Ascending aorta (tissue), 2 donors: ENCODE results near the gene UGT2B7. TPM values are rescaled to one million over a fixed set of nuclear protein-coding genes. Genes with fewer than 3 reads are reported as not detected.

Source experiments
- DNase-seq, 2 donors: peaks; one replicate each; pipeline ENCODE4 v3.0.0-alpha.2; 2019; ENCODE audit warnings: low spot score in 2 of 2
- H3K27ac ChIP-seq, 2 donors: fragments of 200-600 bp; sonication (generic); one replicate each; pipeline ENCODE4 v1.5.1; 2016 to 2017; ENCODE audit warnings: mild to moderate bottlenecking in 1 of 2
- H3K27me3 ChIP-seq: fragments of 200-600 bp; sonication (generic); one replicate; pipeline ENCODE4 v1.5.1; 2017
- H3K36me3 ChIP-seq, 2 donors: fragments of 200-600 bp; sonication (generic); one replicate each; pipeline ENCODE4 v1.5.1; 2016
- H3K4me1 ChIP-seq, 2 donors: fragments of 200-600 bp; sonication (generic); one replicate each; pipeline ENCODE4 v1.5.1; 2016 to 2017; ENCODE audit warnings: mild to moderate bottlenecking in 1 of 2
- H3K4me3 ChIP-seq, 2 donors: fragments of 200-600 bp; sonication (generic); one replicate each; pipeline ENCODE4 v1.5.1; 2016 to 2017; ENCODE audit warnings: mild to moderate bottlenecking in 1 of 2
- H3K9me3 ChIP-seq, 2 donors: fragments of 200-600 bp; sonication (generic); one replicate each; pipeline ENCODE4 v1.5.1; 2016
- CTCF ChIP-seq, 3 experiments: fragments of 200-600 bp in 2 of 3; fragments of 450-650 bp in 1 of 3; sonication (generic) in 2 of 3; IDR thresholded peaks; one replicate each; pipeline ENCODE4 v1.5.1; 2016 to 2019; ENCODE audit warnings: antibody characterized with exemption in 3 of 3, mild to moderate bottlenecking in 1 of 3, moderate library complexity in 1 of 3
- intact Hi-C: fragments of 100-400 bp; cut with DNase I; formaldehyde crosslinking; loops from one replicate; pipeline ENCODE4 v1.15.1; 2023
- total RNA-seq: library from RNA; depleted of rRNA; stranded (reverse); fragments of >200 nt; gene quantifications from one replicate; pipeline ENCODE4 v1.1.0, GENCODE V29; 2016

Gene UGT2B7
- total RNA-seq, 1 donor from 2014 or later, result not detected

- no peak for DNase-seq
- H3K27ac ChIP-seq, result no peak overlapping the region
- intact Hi-C loops, result no loop called here
Observed at GRCh38 chr4:69075061-69075792, 21.0 kb upstream of the UGT2B7 start.

GRCh38 chr4:69078852-69079251, 17.4 kb upstream of the UGT2B7 start:
- Histone ChIP-seq H3K27me3 (no peaks in the 10 kb centered on the region), H3K4me3 (no peak overlapping the region), H3K27ac (no peak overlapping the region), H3K36me3 (no peaks in the 10 kb centered on the region), H3K9me3 (no peaks in the 10 kb centered on the region), H3K4me1 (no peaks in the 10 kb centered on the region)
- DNase-seq, result no peak
- no peak for TF ChIP-seq CTCF (IDR thresholded peaks at IDR 0.05)
- intact Hi-C loops, result no loop called here

More at GRCh38 chr4:69075061-69075792, 21.0 kb upstream of the UGT2B7 start:
- H3K4me1 ChIP-seq, result no peaks in the 10 kb centered on the region
- no peaks in the 10 kb centered on the region for H3K27me3 ChIP-seq
- no peaks in the 10 kb centered on the region for H3K9me3 ChIP-seq
- no peaks in the 10 kb centered on the region for H3K36me3 ChIP-seq
- no peak for TF ChIP-seq CTCF (IDR thresholded peaks at IDR 0.05)
- no peak overlapping the region for H3K4me3 ChIP-seq

GRCh38 chr4:69088473-69088872, 7.8 kb upstream of the UGT2B7 start:
- Histone ChIP-seq H3K36me3 (no peaks in the 10 kb centered on the region), H3K4me3 (no peak overlapping the region), H3K9me3 (no peaks in the 10 kb centered on the region), H3K4me1 (no peaks in the 10 kb centered on the region), H3K27ac (no peak overlapping the region), H3K27me3 (no peaks in the 10 kb centered on the region)
- no peak for DNase-seq
- TF ChIP-seq CTCF (IDR thresholded peaks at IDR 0.05), result no peak
- intact Hi-C loops, result no loop called here

GRCh38 chr4:69089388-69089787, 6.9 kb upstream of the UGT2B7 start:
- no peak for DNase-seq
- intact Hi-C loops, result no loop called here
- H3K4me3 ChIP-seq, result no peak overlapping the region
- H3K4me1 ChIP-seq, result no peaks in the 10 kb centered on the region
- H3K27me3 ChIP-seq, result no peaks in the 10 kb centered on the region
- no peaks in the 10 kb centered on the region for H3K9me3 ChIP-seq
- no peak overlapping the region for H3K27ac ChIP-seq
- TF ChIP-seq CTCF (IDR thresholded peaks at IDR 0.05), result no peak
- no peaks in the 10 kb centered on the region for H3K36me3 ChIP-seq

GRCh38 chr4:69092190-69092589, 4.1 kb upstream of the UGT2B7 start:
- Histone ChIP-seq H3K27ac (no peak overlapping the region), H3K4me1 (no peaks in the 10 kb centered on the region), H3K9me3 (no peaks in the 10 kb centered on the region), H3K27me3 (no peaks in the 10 kb centered on the region), H3K36me3 (no peaks in the 10 kb centered on the region), H3K4me3 (no peak overlapping the region)
- TF ChIP-seq CTCF (IDR thresholded peaks at IDR 0.05), result no peak
- no peak for DNase-seq
- intact Hi-C loops, result no loop called here
